C4-2B (cell line): ENCODE data around the gene CDK11A.

ENCODE experiments used
- CTCF ChIP-seq: fragments of 450-650 bp; conservative IDR thresholded peaks from 2 replicates; pipeline ENCODE4 v1.5.1; 2017; ENCODE audit warnings: mild to moderate bottlenecking
- ZFX ChIP-seq: fragments of 450-650 bp; IDR thresholded peaks from 2 replicates; pipeline ENCODE4 v1.6.1; 2017

DNA sequence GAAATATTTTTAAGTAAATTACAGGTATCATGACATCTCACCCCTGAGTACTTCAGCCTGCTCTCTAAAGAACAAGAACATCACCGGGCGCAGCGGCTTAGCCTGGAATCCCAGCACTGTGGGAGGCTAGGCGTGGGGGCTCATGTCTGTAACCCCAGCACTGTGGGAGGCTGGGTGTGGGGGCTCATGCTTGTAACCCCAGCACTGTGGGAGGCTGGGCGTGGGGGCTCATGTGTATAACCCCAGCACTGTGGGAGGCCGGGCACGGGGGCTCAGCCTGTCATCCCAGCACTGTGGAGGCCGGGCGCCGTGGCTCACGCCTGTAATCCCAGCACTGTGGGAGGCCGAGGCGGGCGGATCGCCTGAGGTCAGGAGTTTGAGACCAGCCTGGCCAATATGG, 57.6 kb downstream of the CDK11A start:
- TF ChIP-seq CTCF: no peak
- TF ChIP-seq ZFX: no peak
